HG03558 (cell line): ENCODE data around the gene ELF2.
"Not testable (repeated sequence)": the region's sequence is repeated elsewhere in the genome, so short reads cannot be mapped to it uniquely, and the experiment has no call there.

Experiments used
- ATAC-seq: cut with Tn5 transposase; IDR thresholded peaks from one replicate; pipeline ENCODE4 v1.9.1; 2021; ENCODE audit warnings: moderate number of reproducible peaks; ENCODE audit not compliant: unreplicated experiment; ENCODE audit errors: extremely low read depth

ELF2 gene

DNA sequence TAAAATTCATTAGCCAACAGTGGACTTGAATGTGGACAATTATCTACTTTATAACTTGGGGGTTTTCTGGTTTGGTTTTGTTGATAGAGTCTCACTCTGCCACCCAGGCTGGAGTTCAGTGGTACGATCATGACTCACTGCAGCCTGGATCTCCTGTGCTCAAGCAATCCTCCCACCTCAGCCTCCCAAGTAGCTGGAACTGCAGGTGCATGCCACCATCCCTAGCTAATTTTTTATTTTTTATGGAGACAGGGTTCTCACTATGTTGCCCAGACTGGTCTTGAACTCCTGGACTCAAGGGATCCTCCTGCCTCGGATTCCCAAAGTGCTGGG lies 12.4 kb upstream of the ELF2 start:
- no peak for ATAC-seq

DNA sequence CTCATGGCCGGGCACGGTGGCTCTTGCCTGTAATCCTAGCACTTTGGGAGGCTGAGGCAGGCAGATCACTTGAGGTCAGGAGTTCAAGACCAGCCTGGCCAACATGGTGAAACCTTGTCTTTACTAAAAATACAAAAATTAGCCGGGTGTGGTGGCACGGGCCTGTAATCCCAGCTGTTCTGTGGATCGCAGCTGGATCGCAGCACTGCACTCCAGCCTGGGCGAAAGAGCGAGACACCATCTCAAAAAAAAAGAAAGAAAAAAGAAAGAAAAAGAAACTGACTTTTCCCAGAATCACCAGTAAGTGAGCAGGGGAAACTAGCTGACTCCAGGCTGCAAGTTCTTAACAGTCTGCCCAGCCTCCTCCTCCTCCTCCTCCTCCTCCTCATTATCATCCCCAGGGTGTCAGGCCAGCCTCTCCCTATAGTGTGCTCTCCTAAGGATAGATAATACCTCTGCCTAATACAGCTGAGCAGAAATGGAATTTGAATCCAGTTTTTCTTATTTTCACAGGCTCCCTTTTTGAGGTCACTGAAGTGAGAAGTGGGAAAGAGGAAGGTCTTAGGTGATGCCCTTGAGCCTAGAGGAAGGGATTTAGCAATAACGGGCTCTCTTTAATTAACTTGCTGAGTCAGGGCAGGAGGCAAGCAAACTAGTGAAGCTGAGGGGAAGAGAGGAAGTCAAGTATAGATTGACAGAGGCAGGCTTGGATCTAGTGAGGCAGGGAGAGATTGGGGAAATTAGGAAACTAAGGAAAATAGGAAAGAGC lies 11.8 kb upstream of the ELF2 start:
- no peak for ATAC-seq

DNA sequence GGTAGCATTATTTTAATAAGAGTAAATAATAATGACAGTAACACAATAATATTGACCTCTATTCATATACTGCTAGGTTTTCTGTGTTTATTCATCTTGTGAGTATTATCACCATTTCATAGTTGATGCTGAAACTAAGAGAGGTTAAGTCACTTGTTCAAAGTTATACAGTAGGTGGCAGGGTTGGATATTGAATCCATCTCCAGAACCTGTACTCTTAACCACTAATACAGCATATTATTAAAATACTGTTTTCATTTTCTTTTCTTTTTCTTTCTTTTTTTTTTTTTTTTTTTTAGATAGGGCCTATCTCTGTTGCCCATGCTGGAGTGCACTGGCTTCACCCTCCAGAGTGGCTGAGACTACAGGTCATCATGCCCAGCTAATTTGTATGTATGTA lies 7.1 kb upstream of the ELF2 start:
- ATAC-seq = no peak

DNA sequence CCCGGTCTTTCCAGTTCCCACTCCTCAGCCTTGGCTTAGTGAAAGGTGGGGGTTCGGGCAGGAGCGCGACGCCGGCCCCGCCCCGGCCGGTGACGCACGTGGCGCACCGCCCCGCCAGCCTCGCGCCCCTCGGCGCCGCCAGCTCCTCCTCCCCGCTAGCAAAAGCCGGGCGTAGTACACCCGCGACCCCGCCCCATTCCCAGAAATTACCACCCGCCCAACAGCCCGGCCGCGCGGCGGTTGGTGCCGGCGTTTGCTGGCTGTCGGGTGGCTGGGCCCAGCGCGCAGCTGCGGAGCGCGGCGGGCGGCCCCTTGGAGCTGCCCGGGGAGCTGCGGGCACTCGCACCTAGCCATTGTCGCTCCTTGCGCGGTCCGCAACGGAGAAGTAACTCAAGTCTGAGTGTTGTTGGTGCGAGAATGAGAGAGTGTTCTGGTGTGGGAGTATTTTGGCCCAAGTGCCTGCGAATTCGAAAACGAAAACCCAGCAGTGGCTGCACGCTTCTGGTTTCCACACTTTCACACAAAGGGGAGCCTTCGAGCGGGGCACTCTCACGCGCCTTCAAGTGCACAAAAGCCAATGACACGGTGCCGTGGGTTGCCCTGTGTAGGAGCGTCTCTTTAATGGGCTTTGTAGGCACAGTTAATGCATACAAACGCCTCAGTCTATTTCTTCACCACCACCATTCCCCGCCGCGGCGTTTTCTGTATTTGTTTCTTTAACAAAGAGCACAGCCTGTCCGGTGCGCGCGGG lies 1.0 kb upstream of the ELF2 start:
- ATAC-seq = peak; percentile 42

DNA sequence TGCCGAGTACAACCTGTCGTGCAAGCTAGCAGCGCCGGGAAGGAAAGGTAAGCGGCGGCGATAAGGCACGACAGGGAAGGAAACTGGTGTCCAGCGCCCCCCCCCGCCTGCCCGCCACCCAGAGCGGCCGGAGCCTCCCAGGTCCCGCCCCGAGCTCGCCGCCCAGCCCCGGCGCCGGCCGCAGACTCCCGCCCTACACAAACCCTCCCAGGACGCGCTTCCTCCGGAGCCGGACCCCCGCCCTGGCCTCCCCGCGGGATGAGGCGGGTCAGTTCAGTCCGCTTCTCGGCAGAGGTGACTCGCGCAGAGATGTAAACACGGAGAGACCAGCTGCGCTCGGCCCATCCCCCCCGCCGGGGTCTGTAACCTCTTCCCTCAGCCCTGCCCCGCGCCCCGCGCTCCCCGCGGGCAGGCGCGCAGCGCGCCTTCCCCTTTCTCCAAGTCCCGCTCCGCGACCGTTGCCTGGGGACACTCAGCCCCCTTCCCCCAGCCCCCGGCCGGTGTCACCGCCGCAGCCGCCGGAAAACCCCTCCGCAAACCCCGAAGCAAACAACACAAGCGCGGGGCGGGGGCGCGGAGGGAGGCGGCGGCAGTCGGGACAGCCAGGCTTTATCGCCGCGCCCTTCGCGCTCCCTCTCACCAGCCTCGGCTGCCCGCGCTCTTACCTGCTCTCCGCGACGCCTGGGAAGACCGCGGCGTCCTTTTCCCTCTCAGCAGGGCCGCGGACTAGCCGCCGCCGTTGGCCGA lies 543 bp downstream of the ELF2 start:
- no peak for ATAC-seq

DNA sequence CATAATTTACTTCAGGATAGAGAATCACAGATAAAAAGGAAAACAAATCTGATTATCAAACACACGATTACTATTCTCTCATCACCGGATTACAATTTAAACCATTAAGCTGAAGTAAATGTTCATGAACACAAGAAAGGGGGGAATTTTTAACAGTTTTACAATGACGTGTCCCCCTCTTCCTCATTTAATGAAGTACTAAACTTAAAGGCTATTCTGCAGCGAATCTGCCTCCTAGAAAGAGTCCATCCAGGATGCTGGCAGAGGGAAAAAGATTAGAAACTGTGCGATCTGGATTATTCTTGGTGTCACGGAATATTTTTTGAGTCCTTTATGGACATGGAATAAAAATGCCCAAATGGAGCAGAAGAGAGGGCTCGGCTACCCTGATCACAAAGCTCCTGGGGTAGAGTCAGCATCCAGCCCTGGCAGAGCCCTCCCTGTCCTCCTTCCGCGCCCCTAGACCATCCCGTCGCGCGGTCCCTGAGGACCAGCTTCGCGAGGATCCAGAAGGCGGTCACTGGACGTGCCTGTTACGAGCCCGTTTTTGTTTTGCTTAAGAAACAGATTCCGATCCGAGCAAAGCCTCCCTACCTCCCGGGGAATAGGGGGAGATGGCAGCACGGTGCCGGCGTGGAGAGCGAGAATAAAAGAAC lies 1.2 kb downstream of the ELF2 start:
- ATAC-seq = no peak

DNA sequence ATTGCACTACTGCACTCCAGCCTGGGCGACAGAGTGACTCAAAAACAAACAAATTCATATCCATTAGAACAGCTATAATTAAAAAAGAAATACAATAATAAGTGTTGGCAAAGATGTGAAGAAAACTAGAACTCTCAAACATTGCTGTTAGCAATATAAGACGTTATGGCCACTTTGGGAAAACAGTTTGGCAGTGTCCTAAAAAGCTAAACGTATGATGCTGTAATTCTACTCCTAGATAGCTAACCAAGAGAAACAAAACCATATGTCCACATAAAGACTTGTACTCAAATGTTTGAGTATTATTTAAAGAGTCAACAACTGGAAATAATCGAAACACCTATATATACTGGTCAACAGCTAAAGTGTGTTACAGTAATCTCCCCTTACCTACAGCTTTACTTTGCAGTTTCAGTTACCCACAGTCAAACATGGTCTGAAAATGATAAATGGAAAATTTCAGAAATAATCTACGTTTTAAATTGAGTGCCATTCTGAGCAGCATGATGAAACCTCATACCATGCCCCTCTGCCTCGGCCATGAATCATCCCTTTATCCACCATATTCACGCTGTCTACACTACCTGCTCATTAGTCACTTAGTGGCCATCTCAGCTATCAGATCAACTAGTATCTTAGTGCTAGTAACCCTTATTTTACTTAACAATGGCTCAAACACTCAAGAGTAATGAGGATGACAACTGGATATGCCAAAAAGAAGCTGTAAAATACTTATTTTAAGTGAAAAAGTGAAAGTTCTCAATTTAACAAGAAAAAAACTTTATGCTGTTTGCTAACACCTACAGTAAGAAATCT lies 4.9 kb downstream of the ELF2 start:
- ATAC-seq = no peak

DNA sequence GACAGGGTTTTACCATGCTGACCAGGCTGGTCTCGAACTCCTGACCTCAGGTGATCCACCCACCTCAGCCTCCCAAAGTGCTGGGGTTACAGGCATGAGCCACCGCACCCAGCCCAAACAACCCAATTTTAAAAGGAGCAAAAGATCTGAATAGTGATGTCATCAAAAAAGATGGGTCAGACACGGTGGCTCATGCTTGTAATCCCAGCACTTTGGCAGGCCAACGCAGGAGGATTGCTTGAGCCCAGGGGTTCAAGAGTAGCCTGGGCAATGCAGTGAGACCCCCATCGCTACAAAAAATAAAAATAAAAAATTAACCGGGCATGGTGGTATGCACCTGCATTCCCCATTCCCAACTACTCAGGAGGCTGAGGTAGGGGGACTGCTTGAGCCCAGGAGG lies 6.1 kb downstream of the ELF2 start:
- no peak for ATAC-seq

DNA sequence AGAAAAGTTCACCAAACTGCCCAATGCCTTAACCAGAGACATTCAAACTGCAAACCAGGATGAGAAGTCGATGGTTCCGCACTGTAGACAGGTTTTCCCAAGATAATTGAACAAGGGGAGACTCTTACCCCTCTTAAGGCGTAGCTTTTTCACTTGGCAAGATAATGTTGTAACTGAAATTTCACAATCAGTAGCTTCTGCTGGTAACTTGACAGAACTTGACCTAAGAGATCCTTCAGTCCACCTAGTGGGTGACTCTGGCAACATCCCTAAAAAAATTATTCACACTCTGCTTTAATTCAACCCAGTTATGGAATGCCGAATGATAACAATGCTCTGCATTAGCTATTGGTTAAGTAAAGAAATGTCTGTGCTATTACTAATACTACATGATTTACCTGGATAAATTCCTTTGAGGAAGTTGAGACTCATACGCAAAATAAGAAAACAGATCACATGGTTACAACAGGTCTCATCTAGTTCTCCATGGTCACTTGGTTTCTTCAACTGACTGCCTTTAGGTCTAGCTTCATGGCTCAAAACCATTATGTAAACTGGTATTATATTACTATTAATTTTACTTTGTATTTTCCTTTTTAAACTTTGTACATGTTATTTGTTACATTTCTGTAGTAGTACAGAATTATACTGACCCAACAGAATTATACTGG lies 9.1 kb downstream of the ELF2 start:
- no peak for ATAC-seq

DNA sequence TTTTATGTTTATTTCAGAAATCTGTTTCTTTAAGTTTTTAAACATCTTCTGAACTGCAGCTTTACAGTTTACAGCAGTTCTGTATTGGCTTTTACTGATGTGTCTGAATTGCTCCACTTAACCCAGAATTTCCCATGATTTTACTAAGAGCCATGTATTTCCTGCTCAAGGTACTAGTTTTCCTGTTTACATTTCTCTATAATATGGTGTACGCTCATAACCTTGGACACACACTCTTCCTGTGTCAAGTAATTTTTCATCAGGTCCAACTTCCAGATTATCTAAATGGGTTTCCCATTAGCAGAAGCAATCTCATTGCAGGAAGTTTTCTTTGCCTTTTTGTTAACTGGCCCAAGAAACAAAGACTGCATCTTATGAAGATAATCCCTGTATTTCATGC lies 12.3 kb downstream of the ELF2 start:
- ATAC-seq = no peak

DNA sequence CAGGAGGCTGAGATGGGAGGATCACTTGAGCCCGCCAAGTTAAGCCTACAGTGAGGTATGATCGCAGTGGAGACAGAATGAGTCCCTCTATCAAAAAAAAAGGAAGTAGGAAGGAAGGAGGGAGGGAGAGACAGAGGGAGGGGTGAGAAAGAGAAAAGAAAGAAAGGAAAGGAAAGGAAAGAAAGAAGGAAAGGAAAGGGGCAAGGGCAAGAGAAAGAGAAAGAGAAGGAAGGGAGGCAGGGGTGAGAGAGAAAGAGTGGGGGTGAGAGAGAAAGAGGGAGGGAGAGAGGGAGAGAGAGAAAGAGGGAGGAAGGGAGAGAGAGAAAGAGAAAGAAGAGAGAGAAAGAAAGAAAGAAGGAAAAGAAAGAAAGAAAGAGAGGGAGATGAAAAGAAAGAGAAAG lies 13.2 kb downstream of the ELF2 start:
- no peak for ATAC-seq

DNA sequence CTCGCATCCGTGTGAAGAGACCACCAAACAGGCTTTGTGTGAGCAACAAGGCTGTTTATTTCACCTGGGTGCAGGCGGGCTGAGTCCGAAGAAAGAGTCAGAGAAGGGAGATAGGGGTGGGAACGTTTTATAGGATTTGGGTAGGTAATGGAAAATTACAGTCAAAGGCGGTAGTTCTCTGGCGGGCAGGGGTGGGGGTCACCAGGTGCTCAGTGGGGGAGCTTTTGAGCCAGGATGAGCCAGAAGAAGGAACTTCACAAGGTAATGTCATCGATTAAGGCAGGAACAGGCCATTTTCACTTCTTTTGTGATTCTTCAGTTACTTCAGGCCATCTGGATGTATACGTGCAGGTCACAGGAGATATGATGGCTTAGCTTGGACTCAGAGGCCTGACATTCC lies 19.0 kb downstream of the ELF2 start:
- ATAC-seq = not testable (repeated sequence)

DNA sequence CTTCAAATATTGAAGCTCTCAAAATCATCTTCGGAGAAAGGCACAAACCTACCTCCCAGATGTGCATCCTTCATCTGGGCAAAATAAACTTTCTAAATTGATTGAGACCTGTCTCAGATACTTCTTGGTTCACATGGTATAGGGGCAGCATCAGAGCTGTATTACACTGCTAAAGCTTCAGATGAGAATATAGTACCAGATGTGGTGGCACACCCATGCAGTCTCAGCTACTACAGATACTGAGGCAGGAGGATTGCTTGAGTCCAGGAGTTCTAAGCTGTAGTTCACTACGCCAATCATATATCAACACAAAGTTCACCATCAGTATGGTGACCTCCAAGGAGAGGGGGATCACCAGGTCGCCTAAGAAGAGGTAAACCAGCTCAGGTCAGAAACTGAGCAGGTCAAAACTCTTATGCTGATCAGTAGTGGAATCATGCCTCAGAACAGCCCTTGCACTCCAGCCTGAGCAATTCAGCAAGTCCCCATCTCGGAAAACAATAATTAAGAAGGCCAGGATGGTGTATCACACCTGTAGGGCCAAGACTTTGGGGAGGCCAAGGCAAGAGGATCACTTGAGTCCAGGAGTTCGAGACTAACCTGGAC lies 22.0 kb downstream of the ELF2 start:
- ATAC-seq = no peak

DNA sequence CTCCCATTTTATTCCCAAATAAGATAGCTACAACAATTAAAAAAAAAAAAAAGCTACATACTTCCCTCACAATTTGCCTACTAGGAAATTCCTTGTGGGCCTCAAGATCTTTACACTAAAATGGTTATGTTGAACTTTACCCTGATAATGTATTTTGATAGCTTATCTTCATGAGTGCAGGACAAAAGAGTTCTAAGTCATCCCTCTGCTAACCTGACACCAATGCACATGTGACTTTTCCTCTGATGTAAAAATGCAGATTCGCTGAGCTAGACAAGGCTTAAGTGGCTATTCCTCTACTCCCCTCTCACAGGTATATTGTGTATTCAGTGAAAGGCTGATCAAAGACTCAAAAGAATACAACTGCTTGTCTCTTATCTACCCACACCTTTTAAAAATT lies 22.5 kb downstream of the ELF2 start:
- ATAC-seq = no peak

DNA sequence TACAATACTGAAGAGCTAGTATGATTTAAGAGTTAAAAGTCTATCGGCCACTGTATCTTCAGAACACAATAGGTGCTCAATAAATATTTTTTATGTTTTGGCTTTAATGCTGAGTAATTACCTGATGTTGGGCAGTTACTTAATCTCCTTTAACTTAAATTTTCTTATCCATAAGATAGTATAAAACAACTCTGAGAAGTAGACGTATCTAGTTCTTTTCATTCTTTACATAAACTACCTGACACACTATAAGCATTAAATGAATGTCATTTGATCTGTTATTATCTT lies 22.9 kb downstream of the ELF2 start:
- ATAC-seq = no peak

DNA sequence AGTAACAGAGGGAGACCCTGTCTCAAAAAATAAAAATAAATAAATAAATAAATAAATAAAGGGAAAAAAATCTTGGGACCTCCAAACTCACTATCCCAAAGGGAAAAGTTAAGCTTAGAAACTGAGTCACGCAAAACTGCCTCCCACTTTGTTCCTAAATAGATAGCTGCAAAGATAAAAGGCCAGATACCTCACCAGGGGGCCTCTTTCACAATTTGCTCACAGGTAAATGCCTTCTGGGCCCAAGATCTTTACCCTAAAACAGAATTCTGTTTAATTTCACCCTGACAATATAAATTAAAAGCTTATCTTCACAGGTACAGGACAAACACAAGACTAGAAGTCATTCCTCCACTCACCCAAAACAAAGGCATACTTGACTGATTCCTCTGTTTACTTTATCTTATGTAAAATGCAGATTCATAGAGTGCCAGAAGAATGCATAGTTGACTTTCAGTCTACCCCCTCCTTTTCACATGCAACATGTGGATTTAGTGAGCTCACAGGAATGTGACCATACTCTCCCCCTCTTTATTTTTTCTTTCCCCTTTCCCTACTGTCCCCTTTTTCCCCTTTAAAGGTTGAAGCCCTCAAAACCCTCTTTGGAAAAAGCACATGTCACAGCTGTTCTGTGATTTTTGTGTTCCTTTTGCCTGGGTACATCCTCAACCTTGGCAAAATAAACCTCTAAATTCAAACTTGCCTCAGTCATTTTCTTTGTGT lies 23.4 kb downstream of the ELF2 start:
- no peak for ATAC-seq

DNA sequence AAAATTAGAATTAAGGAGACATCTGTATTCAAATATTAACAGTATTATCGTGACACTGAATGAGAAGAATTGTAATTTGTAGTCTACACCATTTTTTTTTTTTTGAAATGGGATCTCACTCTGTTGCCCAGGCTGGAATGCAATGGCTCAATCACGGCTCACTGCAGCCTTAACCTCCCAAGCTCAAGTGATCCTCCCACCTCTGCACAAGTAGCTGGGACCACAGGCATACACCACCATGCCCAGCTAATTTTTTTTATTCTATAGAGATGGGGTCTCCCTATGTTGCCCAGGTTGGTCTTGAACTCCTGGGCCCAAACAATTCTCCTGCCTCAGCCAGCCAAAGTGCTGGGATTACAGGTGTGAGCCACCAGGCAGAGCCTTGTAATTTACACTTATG lies 24.8 kb downstream of the ELF2 start:
- no peak for ATAC-seq

DNA sequence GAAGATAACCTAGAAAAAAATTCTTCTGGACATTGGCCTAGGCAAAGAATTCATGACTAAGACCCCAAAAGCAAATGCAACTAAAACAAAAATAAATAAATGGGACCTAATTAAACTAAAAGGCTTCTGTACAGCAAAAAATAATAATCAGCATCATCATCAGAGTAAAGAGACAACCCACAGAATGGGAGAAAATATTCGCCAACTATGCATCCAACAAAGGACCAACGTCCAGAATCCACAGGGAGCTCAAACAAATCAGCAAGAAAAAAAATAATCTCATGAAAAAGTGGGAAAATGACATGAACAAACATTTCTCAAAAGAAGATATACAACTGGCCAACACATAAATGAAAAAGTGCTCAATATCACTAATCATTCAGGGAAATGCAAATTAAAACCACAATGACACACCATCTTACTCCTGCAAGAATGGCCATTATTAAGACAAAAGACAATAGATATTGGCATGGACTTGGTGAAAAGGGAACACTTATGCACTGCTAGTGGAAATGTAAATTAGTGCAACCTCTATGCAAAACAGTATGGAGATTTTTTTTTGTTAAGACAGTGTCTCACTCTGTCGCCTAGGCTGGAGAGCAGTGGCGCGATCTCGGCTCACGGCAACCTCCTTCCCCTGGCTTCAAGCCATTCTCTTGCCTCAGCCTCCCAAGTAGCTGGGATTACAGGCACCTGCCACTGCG lies 29.9 kb downstream of the ELF2 start:
- no peak for ATAC-seq
